Measurements from ENCODE around the gene SLC27A5. TPM values are rescaled to one million over a fixed set of nuclear protein-coding genes. Genes with fewer than 3 reads are reported as not detected.

SLC27A5 gene
- total RNA-seq, 1 donor, result 3.0 TPM

- no peak for DNase-seq (ENCODE audit: low read depth)
- no peak overlapping the region for H3K4me3 ChIP-seq (ENCODE audit: low read depth, low read length)
- no peak for TF ChIP-seq CTCF (IDR thresholded peaks at IDR 0.05; ENCODE audit: insufficient read depth, low read depth, low read length)
Observed at GRCh38 chr19:58535857-58536256, 24.1 kb upstream of the SLC27A5 start.

GRCh38 chr19:58531034-58531840, 19.4 kb upstream of the SLC27A5 start:
- no peak for TF ChIP-seq CTCF (IDR thresholded peaks at IDR 0.05; ENCODE audit: insufficient read depth, low read depth, low read length)
- H3K4me3 ChIP-seq (ENCODE audit: low read depth, low read length), result no peak overlapping the region
- DNase-seq (ENCODE audit: low read depth), result no peak

- DNase-seq (ENCODE audit: low read depth), result no peak
- no peak overlapping the region for H3K4me3 ChIP-seq (ENCODE audit: low read depth, low read length)
- no peak for TF ChIP-seq CTCF (IDR thresholded peaks at IDR 0.05; ENCODE audit: insufficient read depth, low read depth, low read length)
Observed at GRCh38 chr19:58529405-58529804, 17.6 kb upstream of the SLC27A5 start.

- TF ChIP-seq CTCF (IDR thresholded peaks at IDR 0.05; ENCODE audit: insufficient read depth, low read depth, low read length), result no peak
- no peak for DNase-seq (ENCODE audit: low read depth)
- no peak overlapping the region for H3K4me3 ChIP-seq (ENCODE audit: low read depth, low read length)
Observed at GRCh38 chr19:58522709-58523108, 10.9 kb upstream of the SLC27A5 start.

GRCh38 chr19:58521651-58522050, 9.9 kb upstream of the SLC27A5 start:
- DNase-seq (ENCODE audit: low read depth), result no peak
- no peak for TF ChIP-seq CTCF (IDR thresholded peaks at IDR 0.05; ENCODE audit: insufficient read depth, low read depth, low read length)
- H3K4me3 ChIP-seq (ENCODE audit: low read depth, low read length), result no peak overlapping the region

GRCh38 chr19:58520257-58520599, 8.4 kb upstream of the SLC27A5 start:
- no peak for DNase-seq (ENCODE audit: low read depth)
- TF ChIP-seq CTCF (IDR thresholded peaks at IDR 0.05; ENCODE audit: insufficient read depth, low read depth, low read length), result no peak
- H3K4me3 ChIP-seq (ENCODE audit: low read depth, low read length), result peak overlapping the region; percentile 85

All from fibroblast of villous mesenchyme (primary cell).